Upper lobe of left lung (tissue), 6 donors: Measurements from ENCODE around the gene CBX2. TPM values are rescaled to one million over a fixed set of nuclear protein-coding genes. Genes with fewer than 3 reads are reported as not detected.

ENCODE experiments used
- ATAC-seq, 2 donors: fragments of 200-7000 bp; cut with Tn5 transposase; one replicate each; pipeline ENCODE4 v1.9.1; 2022; ENCODE audit warnings: mild to moderate bottlenecking in 2 of 2, moderate library complexity in 2 of 2; ENCODE audit not compliant: low FRiP score in 2 of 2
- DNase-seq, 2 donors: peaks; one replicate each; pipeline ENCODE4 v3.0.0-alpha.2; 2019 to 2020
- H3K27ac ChIP-seq, 4 donors: fragments of 200-600 bp; sonication (generic); one replicate each; pipeline ENCODE4 v1.5.1; 2016 to 2019
- H3K27me3 ChIP-seq, 4 donors: fragments of 200-600 bp; sonication (generic); one replicate each; pipeline ENCODE4 v1.5.1; 2017 to 2019
- H3K36me3 ChIP-seq, 4 donors: fragments of 200-600 bp; sonication (generic); one replicate each; pipeline ENCODE4 v1.5.1; 2016 to 2019
- H3K4me1 ChIP-seq, 4 donors: fragments of 200-600 bp; sonication (generic); one replicate each; pipeline ENCODE4 v1.5.1; 2018 to 2019
- H3K4me3 ChIP-seq, 4 donors: fragments of 200-600 bp; sonication (generic); one replicate each; pipeline ENCODE4 v1.5.1; 2017 to 2019; ENCODE audit warnings: mild to moderate bottlenecking in 2 of 4, moderate library complexity in 1 of 4
- H3K9me3 ChIP-seq, 4 donors: fragments of 200-600 bp; sonication (generic); one replicate each; pipeline ENCODE4 v1.5.1; 2018 to 2019
- CTCF ChIP-seq, 6 experiments: fragments of 450-650 bp in 4 of 6; fragments of 200-600 bp in 2 of 6; sonication (generic) in 2 of 6; IDR thresholded peaks; one replicate each; pipeline ENCODE4 v1.5.1; 2016 to 2019; ENCODE audit warnings: antibody characterized with exemption in 6 of 6
- EP300 ChIP-seq, 4 donors: sonication (generic); formaldehyde crosslinking; IDR thresholded peaks; one replicate each; pipeline ENCODE4 v1.5.1; 2017; ENCODE audit warnings: antibody characterized with exemption in 4 of 4, control low read depth in 2 of 4
- POLR2A ChIP-seq, 4 donors: fragments of 450-650 bp; IDR thresholded peaks; one replicate each; pipeline ENCODE4 v1.5.1; 2016 to 2017; ENCODE audit warnings: antibody characterized with exemption in 4 of 4, mild to moderate bottlenecking in 2 of 4
- POLR2AphosphoS5 ChIP-seq, 2 donors: sonication (generic); formaldehyde crosslinking; IDR thresholded peaks; one replicate each; pipeline ENCODE4 v1.5.1; 2017; ENCODE audit warnings: antibody characterized with exemption in 2 of 2
- WGBS, 2 donors: methylation state at CpG; one replicate each; pipeline ENCODE4 v1.1.5; 2017 to 2018; 5-methylcytosine and 5-hydroxymethylcytosine counted together
- total RNA-seq, 6 donors: library from RNA; depleted of rRNA in 4 of 6; stranded (reverse); fragments of >200 nt in 4 of 6; gene quantifications; one replicate each; pipeline versions ENCODE4 v1.1.0 to v1.2.1, GENCODE V29; 2016 to 2021
- donor health status: DM: no; HTN: no; CAD: no; lungs with moderate emphysema.
- donor health status: DM: no; HTN: yes; CAD: no; lungs with severe emphysema.

Gene CBX2
- total RNA-seq, 6 donors from 2014 or later: 0.89 to 4.7 (median 1.5) TPM

- H3K4me3 ChIP-seq: peak overlapping the region in 3 of 4 donors; percentile 22 to 44 (median 43)
- no peaks in the 10 kb centered on the region for H3K27me3 ChIP-seq
- H3K9me3 ChIP-seq: no peaks in the 10 kb centered on the region
- DNase-seq: peak; percentile 81 to 89
- H3K4me1 ChIP-seq: peaks cover 51 to 73% (median 54%) of the 10 kb centered on the region in 4 donors
- WGBS, 2 donors: 23 to 34% methylated on average over 31 of the region's 33 CpGs
- H3K36me3 ChIP-seq: peaks cover 9 to 27% (median 19%) of the 10 kb centered on the region in 4 donors
- peak in 1 of 2 donors; percentile 78 for ATAC-seq
- H3K27ac ChIP-seq: peak overlapping the region in 3 of 4 donors; percentile 44 to 77 (median 70)
- no peak for TF ChIP-seq POLR2A (IDR thresholded peaks at IDR 0.05)
- no peak for TF ChIP-seq CTCF (IDR thresholded peaks at IDR 0.05)
- TF ChIP-seq EP300 (IDR thresholded peaks at IDR 0.05): no peak
- no peak for TF ChIP-seq POLR2AphosphoS5 (IDR thresholded peaks at IDR 0.05)
Measured at GRCh38 chr17:79831265-79832217, 53.6 kb downstream of the CBX2 start.

GRCh38 chr17:79832218-79833109 lies 54.5 kb downstream of the CBX2 start:
- no peak for TF ChIP-seq CTCF (IDR thresholded peaks at IDR 0.05)
- no peak for TF ChIP-seq EP300 (IDR thresholded peaks at IDR 0.05)
- 33 to 44% methylated on average over 19 to 20 of the region's 72 CpGs for WGBS, 2 donors
- peak overlapping the region in 3 of 4 donors; percentile 44 to 77 (median 70) for H3K27ac ChIP-seq
- H3K9me3 ChIP-seq: no peaks in the 10 kb centered on the region
- ATAC-seq: peak; percentile 5 to 32
- H3K4me3 ChIP-seq: peak overlapping the region in 3 of 4 donors; percentile 22 to 44 (median 43)
- H3K36me3 ChIP-seq: peaks cover 9 to 28% (median 19%) of the 10 kb centered on the region in 4 donors
- H3K27me3 ChIP-seq: no peaks in the 10 kb centered on the region
- peaks cover 55 to 82% (median 61%) of the 10 kb centered on the region in 4 donors for H3K4me1 ChIP-seq
- DNase-seq: peak in 1 of 2 donors; percentile 89

DNA sequence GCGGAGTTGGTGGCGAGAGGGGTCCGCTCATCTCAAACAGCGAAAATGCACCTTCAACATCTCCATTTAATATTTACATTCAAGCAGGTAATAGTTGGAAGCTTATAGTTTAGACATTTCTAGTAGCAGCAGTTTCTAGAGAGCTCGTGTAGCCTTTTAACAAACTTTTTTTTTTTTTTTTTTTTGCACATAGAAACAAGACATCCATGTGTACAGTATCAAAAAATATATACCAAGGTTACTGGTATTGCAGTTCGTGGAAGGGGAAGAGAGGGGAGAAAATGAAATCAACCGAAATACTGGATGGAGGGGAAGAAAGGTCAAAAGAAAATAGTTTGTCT lies 55.1 kb downstream of the CBX2 start:
- ATAC-seq: no peak
- Histone ChIP-seq H3K9me3 (no peaks in the 10 kb centered on the region), H3K27me3 (no peaks in the 10 kb centered on the region), H3K4me1 (peaks cover 61 to 88% (median 67%) of the 10 kb centered on the region in 4 donors), H3K4me3 (peak overlapping the region in 1 of 4 donors; percentile 43), H3K27ac (no peak overlapping the region), H3K36me3 (peaks cover 9 to 28% (median 19%) of the 10 kb centered on the region in 4 donors)
- WGBS, 2 donors: 75 to 87% methylated on average over 7 of the region's 7 CpGs
- DNase-seq: no peak
- TF ChIP-seq EP300 (IDR thresholded peaks at IDR 0.05) (no peak), POLR2AphosphoS5 (IDR thresholded peaks at IDR 0.05) (no peak), POLR2A (IDR thresholded peaks at IDR 0.05) (no peak), CTCF (IDR thresholded peaks at IDR 0.05) (no peak)

DNA sequence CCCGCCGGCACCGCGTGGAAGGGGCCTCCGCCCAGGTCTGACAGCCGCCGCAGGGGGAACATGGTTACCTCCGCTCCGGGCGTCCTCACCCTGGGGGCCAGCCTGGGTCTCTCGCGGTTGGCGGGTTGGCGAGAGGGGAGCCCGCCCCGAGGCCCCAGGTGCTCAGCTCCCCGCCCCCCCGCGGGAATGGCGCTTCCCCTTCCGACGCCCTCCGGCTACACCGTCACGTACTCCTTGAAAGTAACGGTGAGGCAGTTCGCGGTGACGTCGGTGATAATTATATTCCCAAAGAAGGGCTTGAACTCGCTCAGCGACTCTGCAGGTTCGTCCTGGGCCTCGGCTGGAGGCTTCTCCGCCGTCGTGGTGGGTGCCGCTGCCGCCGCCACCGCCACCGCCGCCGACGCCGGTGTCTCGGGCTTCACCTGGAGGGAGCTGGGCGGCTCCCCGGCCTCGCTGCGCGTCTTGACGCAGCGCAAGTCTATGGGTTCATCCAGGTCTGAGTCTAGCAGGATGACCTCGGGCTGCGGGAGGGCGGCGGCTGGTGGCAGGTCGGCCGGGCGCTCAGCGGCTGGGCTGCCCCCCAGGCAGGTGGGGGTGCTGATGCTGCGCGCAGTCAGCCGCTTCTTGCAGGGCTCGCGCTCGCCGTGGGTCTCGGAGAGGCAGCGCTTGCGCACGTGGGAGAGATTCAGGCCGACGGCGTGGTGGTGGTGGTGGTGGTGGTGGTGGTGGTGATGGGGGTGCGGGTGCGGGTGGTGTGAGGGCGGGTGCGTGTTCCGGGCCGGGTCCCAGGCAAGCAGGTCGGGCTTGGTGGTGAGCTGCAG lies 56.0 kb downstream of the CBX2 start:
- Histone ChIP-seq H3K9me3 (no peaks in the 10 kb centered on the region), H3K27ac (no peak overlapping the region), H3K36me3 (peaks cover 9 to 28% (median 19%) of the 10 kb centered on the region in 4 donors), H3K4me1 (peaks cover 60 to 85% (median 68%) of the 10 kb centered on the region in 4 donors), H3K4me3 (no peak overlapping the region), H3K27me3 (no peaks in the 10 kb centered on the region)
- peak in 1 of 2 donors; percentile 83 for DNase-seq
- no peak for ATAC-seq
- TF ChIP-seq EP300 (IDR thresholded peaks at IDR 0.05) (no peak), POLR2AphosphoS5 (IDR thresholded peaks at IDR 0.05) (no peak), CTCF (IDR thresholded peaks at IDR 0.05) (no peak), POLR2A (IDR thresholded peaks at IDR 0.05) (no peak)
- 89 to 93% methylated on average over 70 to 82 of the region's 83 CpGs for WGBS, 2 donors
